Measurements from ENCODE around the gene MAGI1. TPM values are rescaled to one million over a fixed set of nuclear protein-coding genes. Genes with fewer than 3 reads are reported as not detected.

The MAGI1 gene
- polyA plus RNA-seq, 3 donors, result not detected

- no peak overlapping the region for H3K27ac ChIP-seq (ENCODE audit: low read depth in 1 of 2, low read length in 2 of 2)
- no peaks in the 10 kb centered on the region for H3K79me2 ChIP-seq (ENCODE audit: insufficient read depth, low read length)
- H3K9me3 Mint-ChIP-seq, result peaks cover 0 to 3% (median 0%) of the 10 kb centered on the region in 7 donors
- no peak for DNase-seq
- TF ChIP-seq, protein P1, sequence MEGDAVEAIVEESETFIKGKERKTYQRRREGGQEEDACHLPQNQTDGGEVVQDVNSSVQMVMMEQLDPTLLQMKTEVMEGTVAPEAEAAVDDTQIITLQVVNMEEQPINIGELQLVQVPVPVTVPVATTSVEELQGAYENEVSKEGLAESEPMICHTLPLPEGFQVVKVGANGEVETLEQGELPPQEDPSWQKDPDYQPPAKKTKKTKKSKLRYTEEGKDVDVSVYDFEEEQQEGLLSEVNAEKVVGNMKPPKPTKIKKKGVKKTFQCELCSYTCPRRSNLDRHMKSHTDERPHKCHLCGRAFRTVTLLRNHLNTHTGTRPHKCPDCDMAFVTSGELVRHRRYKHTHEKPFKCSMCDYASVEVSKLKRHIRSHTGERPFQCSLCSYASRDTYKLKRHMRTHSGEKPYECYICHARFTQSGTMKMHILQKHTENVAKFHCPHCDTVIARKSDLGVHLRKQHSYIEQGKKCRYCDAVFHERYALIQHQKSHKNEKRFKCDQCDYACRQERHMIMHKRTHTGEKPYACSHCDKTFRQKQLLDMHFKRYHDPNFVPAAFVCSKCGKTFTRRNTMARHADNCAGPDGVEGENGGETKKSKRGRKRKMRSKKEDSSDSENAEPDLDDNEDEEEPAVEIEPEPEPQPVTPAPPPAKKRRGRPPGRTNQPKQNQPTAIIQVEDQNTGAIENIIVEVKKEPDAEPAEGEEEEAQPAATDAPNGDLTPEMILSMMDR (IDR thresholded peaks at IDR 0.05), result no peak
- H3K9ac ChIP-seq (ENCODE audit: insufficient read depth, low read length, poor library complexity, severe bottlenecking), result no peak overlapping the region
- WGBS (ENCODE audit: insufficient coverage), result no CpG with 5 or more reads among the region's 3 CpGs
- H3K4me1 Mint-ChIP-seq, result peaks cover 2% of the 10 kb centered on the region
- H2AFZ ChIP-seq (ENCODE audit: insufficient read depth, low read depth, low read length, poor library complexity, severe bottlenecking), result no peak overlapping the region
- H3K27ac Mint-ChIP-seq, result no peak overlapping the region
- no peaks in the 10 kb centered on the region for H3K27me3 Mint-ChIP-seq (ENCODE audit: low read depth in 3 of 3)
- intact Hi-C loops (cut with micrococcal nuclease), result no loop called here
- no peak overlapping the region for H3K4me2 ChIP-seq (replicated peaks; ENCODE audit: extremely low read depth, low read length, poor library complexity, severe bottlenecking)
- no peaks in the 10 kb centered on the region for H3K27me3 ChIP-seq (ENCODE audit: control insufficient read depth in 2 of 2, insufficient read depth in 2 of 2, low read length in 2 of 2)
- H3K9me3 ChIP-seq (replicated peaks in 1 of 2; ENCODE audit: control insufficient read depth in 1 of 2, insufficient read depth in 1 of 2, low read length in 2 of 2), result no peaks in the 10 kb centered on the region
- H3K4me1 ChIP-seq (ENCODE audit: control insufficient read depth in 1 of 2, insufficient read depth in 2 of 2, low read length in 2 of 2), result no peaks in the 10 kb centered on the region
- no peak overlapping the region for H3K4me3 ChIP-seq (replicated peaks in 1 of 3; ENCODE audit: low read depth in 2 of 3, low read length in 3 of 3)
- H4K20me1 ChIP-seq (ENCODE audit: insufficient read depth, low read length), result no peaks in the 10 kb centered on the region
- H3K36me3 Mint-ChIP-seq, result no peaks in the 10 kb centered on the region
- no peaks in the 10 kb centered on the region for H3K36me3 ChIP-seq (replicated peaks in 1 of 2; ENCODE audit: control insufficient read depth in 1 of 2, insufficient read depth in 2 of 2, low read length in 2 of 2)
- H3K4me3 Mint-ChIP-seq, result no peak overlapping the region
Observed at GRCh38 chr3:65425880-65426279, 612.8 kb downstream of the MAGI1 start.

GRCh38 chr3:65422154-65422553 is 616.6 kb downstream of the MAGI1 start:
- Mint-ChIP-seq H3K4me1 (peaks cover 2% of the 10 kb centered on the region), H3K27ac (no peak overlapping the region), H3K27me3 (ENCODE audit: low read depth in 3 of 3) (peaks cover 0 to 5% (median 2%) of the 10 kb centered on the region in 3 donors), H3K36me3 (no peaks in the 10 kb centered on the region), H3K4me3 (no peak overlapping the region), H3K9me3 (peaks cover 0 to 2% (median 0%) of the 10 kb centered on the region in 7 donors)
- WGBS (ENCODE audit: insufficient coverage), result no CpG with 5 or more reads among the region's 3 CpGs
- Histone ChIP-seq H3K27ac (ENCODE audit: low read depth in 1 of 2, low read length in 2 of 2) (no peak overlapping the region), H3K4me2 (replicated peaks; ENCODE audit: extremely low read depth, low read length, poor library complexity, severe bottlenecking) (no peak overlapping the region), H3K27me3 (ENCODE audit: control insufficient read depth in 2 of 2, insufficient read depth in 2 of 2, low read length in 2 of 2) (no peaks in the 10 kb centered on the region), H4K20me1 (ENCODE audit: insufficient read depth, low read length) (no peaks in the 10 kb centered on the region), H3K9ac (ENCODE audit: insufficient read depth, low read length, poor library complexity, severe bottlenecking) (no peak overlapping the region), H2AFZ (ENCODE audit: insufficient read depth, low read depth, low read length, poor library complexity, severe bottlenecking) (no peak overlapping the region), H3K79me2 (ENCODE audit: insufficient read depth, low read length) (no peaks in the 10 kb centered on the region), H3K9me3 (replicated peaks in 1 of 2; ENCODE audit: control insufficient read depth in 1 of 2, insufficient read depth in 1 of 2, low read length in 2 of 2) (no peaks in the 10 kb centered on the region), H3K4me3 (replicated peaks in 1 of 3; ENCODE audit: low read depth in 2 of 3, low read length in 3 of 3) (no peak overlapping the region), H3K4me1 (ENCODE audit: control insufficient read depth in 1 of 2, insufficient read depth in 2 of 2, low read length in 2 of 2) (no peaks in the 10 kb centered on the region), H3K36me3 (replicated peaks in 1 of 2; ENCODE audit: control insufficient read depth in 1 of 2, insufficient read depth in 2 of 2, low read length in 2 of 2) (no peaks in the 10 kb centered on the region)
- DNase-seq, result no peak
- TF ChIP-seq, protein P1 (IDR thresholded peaks at IDR 0.05), result no peak
- intact Hi-C loops (cut with micrococcal nuclease), result no loop called here

Data from CD14-positive monocyte (primary cell).